T-helper 1 cell (primary cell): ENCODE measurements around the gene GGT5.
"Not testable (repeated sequence)": the region's sequence is repeated elsewhere in the genome, so short reads cannot be mapped to it uniquely, and the experiment has no call there.

Source experiments
- DNase-seq, 5 donors: peaks; one replicate each; pipeline ENCODE4 v3.0.0-alpha.2; 2012 to 2020

The GGT5 gene

DNA sequence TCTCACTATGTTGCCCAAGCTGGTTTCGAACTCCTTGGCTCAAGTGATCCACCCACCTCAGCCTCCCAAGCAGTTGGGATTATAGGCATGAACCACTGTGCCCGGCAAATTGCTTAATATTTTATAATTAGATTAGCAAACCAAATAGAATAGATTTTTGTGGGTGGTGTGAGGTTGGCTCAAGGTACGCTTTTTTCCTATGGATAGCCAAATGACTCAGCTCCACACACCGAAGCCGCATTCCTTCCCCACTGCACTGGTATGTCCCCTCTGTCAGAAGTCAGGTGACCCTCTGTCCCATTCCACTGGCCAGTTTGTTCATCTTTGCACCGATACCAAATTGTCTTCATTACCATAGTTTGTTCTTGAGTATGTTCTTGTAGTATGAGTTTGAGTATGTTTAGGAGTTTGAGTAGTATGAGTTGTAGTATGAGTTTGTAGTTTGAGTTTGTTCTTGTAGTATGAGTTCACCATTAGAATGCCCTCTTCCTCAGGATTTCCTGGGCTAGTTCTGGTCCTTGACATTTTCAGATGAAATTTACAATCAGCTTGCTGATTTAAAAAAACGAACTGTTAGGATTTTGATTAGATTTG lies 44.2 kb downstream of the GGT5 start:
- DNase-seq: no peak

DNA sequence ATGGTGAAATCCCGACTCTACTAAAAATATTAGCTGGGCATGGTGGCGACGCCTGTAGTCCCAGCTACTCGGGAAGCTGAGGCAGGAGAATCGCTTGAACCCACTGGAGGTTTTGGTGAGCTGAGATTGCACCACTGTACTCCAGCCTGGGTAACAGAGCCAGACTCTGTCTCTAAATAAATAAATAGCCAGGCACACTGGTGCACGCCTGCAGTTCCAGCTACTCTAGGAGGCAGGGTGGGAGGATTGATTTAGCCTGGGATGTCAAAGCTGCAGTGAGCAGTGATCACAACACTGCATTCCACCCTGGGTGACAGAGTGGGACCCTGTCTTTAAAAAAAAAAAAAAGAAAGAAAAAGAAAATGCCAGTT lies 46.2 kb downstream of the GGT5 start:
- no peak for DNase-seq

DNA sequence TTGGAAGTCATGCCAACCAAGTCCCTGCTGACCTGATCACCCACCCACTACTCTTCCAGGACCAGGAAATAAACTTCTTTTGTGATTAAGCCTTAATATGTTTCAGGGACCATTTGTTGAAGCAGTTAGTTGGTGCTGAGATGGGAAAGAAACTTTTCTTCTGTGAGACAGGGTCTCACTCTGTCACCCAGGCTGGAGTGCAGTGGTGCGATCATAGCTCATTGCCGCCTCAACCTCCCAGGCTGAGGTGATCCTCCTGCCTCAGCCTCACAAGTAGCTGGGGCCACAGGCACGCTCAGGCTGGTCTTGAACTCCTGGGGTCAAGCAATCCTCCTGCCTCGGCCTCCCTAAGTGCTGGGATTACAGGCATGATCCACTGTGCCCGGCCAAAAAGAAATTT lies 53.0 kb downstream of the GGT5 start:
- no peak for DNase-seq

DNA sequence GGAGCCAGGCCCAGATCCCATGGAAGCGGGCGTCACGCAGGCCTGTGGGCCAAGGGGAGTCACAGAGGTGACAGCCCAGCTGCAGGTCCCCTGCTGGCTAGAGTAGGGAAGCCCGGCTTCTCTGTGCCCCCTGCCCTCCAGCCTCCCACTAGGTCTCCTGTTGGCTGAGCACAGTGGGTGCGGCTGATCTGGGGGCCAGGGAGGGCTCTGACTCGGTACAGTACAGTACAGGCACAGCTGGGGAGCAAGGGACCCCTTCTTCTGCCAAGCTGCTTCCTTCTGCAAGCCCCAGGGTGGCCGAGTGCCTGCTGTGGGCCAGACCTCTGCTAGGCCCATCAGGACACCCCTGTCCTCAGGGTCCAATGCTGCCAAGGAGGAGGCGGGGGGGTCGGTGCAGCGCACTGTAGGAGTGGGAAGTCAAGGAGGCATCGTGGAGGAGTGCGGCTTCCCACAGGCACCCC lies 53.5 kb downstream of the GGT5 start:
- no peak for DNase-seq

DNA sequence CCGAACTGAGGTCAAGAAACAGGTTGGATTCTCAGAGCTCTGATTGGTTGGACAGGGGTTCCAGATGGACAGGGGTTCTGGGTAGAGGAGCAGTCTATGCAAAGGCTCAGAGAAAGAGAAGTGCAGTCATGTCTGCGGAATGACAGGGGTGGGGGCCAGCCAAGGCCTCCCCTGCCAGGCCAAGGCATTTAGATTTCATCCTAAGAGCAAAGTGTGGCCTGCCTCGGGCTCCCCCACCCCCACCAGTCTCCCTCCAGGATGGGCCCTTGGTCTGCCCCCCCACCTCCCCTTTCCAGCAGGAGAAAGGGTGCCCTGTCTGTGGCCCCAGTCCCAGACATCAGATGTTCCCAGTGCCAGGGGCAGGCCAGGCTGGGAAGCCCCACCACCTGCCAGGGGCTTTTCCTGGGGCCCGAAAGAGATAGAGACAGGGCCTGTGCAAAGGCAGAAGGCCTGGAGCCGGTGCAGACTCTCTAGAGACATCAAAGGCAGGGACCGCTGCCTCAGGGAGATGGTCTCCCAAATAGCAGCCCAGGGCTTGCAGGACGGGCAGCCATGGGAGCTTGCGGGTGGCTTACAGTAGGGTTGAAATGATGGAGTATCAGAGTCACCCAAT lies 54.2 kb downstream of the GGT5 start:
- DNase-seq: no peak

DNA sequence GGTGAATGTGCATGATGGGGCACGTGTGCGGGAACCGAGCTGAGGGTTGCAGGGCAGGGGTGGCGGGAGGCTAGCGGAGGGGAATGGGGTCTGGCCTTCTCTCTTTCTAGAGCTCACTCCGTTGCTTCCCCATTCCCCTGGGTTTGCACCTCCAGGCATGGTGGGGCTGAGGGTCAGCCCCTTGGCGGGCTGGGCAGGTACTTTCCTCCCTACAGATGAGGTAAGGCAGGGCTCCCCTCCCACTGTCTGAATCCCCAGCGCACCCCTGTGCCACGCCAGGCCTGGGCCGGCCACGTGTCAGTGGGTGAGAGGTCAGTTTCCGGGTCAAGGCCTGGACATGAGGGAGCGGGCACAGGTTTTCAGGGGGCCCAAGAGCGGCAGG lies 54.7 kb downstream of the GGT5 start:
- no peak for DNase-seq

DNA sequence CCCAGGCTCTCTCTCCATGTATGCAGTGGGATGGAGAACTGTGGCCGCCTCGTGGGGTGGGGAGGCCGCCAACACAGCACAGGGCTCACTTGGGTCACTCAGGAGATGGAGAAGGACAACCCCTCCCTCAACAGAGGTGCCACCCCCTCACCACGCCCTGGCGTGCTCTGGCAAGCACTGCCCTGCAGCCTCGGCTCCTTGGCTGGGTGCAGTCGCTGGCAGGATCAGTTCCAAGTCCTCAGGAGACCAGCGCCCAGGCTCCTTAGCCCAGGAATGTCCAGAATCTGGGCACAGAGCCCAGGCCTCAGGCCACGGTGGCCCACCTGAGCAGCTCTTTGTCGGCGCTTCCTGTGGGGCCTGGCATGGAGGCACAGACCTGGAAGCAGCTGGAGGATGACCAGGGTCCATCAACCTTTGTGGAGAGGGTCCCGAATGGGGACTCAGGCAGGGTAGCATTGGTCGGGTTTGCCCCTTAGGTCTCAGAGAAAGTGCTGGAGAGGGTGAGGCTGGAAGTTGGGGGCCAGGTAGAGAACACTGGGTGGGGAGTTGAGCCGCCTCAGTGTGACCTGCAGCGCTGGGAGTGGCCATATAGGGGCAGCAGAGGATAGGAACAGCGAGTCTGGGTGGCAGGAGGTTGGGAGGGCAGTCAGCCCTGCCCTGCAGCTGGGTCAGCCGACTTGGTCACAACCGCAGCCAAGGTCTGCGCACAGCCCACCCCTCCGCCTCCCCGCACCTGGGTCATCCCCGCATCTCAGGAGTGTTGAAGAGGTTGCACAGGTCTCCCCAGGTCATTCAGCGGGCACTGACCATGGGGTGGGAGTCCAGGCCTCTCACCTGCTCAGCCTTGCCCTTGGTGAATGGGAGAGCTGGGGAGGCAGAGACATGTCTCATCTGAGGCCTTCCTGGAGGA lies 55.4 kb downstream of the GGT5 start:
- DNase-seq: peak in 2 of 5 donors; percentile 15 to 41

DNA sequence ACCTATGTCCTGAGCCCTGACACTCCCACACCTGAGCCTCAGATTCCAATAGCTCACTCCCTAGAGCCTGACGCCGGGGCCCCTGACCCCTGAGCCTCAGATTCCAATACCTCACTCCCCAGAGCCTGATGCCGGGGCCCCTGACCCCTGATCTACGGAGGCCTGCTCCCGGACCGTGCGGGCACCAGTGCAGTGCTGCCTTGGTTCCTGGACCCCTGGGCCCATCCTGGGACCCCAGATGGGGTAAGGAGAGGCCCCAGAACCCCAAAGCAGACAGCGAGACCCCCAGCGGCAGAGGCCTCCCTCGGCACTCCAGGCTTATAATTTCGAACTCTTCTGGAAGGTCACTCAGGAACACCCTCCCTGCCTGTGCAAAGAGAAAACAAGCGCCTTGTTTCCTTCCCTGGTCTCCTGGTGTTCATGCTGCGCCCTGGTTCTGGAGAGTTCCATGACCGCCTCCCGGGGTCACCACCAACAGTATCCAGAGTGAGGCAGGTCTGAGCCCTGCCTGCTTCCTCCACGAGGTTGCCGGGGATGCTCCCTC lies 56.1 kb downstream of the GGT5 start:
- DNase-seq: no peak

DNA sequence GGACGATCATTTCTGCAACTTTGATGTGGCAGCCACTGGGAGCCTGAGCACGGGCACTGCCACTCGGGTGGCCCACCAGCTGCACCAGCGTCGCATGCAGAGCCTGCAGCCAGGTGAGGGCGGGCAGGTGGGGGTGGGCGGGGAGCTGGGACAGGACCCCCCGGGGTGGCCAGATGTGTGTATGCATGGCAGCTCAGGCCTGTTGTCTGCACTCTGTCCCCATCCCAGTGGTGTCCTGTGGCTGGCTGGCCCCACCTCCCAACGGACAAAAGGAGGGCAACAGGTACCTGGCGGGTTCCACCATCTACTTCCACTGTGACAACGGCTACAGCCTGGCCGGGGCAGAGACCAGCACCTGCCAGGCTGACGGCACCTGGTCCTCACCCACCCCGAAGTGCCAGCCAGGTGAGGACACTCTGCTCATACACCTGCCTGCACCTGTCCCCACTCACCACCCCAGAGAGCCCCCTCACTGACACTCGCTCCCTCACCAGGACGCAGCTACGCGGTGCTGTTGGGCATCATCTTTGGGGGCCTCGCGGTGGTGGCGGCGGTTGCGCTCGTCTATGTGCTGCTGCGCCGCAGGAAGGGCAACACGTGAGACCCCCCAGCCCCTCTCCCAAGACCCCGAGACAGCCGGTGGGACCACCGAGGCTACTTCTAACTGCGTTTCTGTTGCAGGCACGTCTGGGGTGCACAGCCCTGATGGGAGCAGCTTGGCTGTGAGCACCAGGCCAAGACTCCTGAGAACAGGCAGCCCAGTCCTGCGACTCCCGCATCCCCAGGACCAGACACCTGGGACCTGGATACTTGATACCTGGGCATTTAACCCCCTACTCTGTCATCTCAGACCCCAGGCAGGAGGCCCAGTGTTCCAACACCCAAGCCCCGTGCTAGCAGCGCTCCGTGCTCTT lies 56.9 kb downstream of the GGT5 start:
- no peak for DNase-seq

DNA sequence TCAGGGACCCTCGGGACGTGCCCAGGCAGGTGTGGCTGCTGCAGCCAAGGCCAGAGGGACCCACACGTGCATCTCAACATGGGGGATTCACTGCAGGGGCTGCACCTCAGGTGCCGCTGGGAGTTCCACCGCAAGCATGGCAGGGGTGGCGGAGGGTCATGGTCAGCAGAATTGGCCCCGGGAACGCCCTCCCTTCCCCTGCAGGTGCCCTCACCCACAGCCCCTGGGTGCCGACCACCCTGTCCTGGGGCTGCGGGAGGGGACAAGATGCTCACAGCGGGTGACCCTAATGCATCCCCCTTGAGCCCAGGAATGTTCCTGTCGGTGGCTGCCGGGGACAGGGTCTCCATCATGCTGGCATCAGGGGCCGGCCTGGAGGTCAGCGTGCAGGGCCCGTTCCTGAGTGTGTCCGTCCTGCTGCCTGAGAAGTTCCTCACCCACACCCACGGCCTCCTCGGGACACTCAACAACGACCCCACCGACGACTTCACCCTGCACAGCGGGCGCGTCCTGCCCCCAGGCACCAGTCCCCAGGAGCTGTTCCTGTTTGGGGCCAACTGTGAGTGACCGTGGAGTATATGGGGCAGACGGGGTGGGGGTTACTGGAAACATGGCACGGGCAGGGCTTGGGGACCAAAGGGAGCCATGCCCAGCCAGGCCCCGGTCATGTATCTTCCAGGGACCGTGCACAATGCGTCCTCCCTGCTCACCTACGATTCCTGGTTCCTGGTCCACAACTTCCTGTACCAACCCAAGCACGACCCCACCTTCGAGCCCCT lies 57.8 kb downstream of the GGT5 start:
- DNase-seq: no peak

DNA sequence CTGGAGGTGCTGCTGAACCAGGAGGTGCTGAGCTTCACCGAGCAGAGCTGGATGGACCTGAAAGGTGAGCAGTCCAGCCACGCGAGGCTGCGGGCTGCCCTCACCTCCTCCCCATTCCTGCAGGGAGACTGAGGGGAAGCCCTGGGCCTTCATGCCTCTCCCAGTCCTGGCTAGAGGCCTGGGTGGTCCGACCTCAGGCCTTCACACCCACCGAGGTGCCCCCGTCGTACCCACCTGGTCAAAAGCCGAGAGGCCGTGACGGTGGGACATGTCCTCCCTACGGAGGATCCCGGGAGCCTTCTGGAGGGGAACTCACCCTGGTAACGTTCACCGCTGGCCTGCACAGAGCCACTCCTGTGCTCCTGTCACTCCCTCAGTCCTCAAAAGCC lies 58.5 kb downstream of the GGT5 start:
- DNase-seq: no peak

DNA sequence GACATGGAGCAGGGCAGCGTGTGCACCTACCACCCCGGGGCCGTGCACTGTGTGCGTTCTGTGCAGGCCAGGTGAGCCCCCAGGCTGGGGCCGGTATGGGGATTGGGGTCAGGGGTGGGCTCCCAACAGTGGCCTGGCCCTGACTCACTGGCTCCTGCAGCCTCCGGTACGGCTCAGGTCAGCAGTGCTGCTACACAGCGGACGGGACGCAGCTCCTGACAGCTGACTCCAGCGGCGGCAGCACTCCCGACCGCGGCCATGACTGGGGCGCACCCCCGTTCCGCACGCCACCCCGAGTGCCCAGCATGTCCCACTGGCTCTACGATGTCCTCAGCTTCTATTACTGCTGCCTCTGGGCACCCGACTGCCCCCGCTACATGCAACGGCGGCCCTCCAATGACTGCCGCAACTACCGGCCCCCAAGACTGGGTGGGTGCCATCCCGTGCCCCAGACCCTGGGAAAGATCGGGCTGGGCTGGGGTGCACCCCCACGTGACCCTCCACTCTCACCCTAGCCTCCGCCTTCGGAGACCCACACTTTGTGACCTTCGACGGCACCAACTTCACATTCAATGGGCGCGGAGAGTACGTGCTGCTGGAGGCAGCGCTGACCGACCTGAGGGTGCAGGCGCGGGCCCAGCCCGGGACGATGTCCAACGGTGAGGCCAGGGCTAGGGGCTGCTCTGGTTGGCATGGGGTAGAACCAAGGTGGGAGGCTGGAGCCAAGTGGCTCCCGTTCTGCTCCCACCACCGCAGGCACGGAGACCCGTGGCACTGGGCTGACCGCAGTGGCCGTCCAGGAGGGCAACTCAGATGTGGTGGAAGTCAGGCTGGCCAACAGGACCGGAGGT lies 59.2 kb downstream of the GGT5 start:
- no peak for DNase-seq

DNA sequence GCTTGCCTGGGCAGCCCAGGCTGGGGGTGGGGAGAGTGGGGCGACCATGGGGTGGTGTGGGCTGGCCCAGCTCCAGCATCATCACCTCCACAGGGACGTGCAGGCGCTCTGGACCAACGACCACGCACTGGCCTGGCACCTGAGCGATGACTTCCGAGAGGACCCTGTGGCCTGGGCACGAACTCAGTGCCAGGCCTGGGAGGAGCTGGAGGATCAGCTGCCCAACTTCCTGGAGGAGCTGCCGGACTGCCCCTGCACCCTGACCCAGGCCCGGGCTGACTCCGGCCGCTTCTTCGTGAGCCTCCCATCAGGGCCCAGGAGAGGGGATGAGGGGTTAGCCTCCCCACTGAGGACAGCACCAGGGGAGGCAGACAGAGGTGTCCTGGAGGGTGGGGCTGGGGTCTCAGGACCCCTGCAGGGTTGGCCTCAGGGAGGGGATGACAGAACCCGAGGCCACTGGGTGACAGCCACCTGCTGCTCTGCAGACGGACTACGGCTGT lies 59.8 kb downstream of the GGT5 start:
- no peak for DNase-seq

DNA sequence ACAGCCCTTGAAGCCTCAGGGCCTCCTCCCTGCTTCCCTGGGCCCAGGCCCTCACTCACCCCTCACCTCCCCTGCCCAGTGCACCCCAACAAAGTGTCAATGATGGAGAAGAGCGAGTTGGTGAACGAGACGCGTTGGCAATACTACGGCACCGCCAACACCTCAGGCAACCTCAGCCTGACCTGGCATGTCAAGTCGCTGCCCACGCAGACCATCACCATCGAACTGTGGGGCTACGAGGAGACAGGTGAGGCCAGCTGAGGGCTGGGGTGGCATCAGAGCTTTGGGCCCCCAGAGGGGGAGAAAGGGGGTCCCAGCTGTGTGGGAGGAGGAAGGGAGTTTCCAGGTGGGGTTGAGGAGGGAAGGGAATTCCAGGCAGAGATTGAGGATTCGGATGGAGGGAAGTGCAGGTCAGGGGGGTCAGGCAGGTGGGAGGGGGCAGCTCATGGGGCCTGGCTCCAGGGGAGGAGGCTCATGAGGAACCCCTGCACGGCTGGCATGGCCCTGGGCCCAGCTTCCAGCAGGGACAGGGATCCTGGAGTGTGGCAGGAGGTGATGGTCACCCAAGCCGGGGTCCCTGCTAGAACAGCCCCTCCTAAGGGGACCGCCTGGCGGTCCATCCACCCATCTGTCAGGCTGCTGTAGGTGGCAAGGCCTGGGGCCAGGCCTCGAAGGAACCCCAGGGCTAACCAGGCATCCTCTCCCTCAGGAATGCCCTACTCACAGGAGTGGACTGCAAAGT lies 60.7 kb downstream of the GGT5 start:
- DNase-seq: no peak

DNA sequence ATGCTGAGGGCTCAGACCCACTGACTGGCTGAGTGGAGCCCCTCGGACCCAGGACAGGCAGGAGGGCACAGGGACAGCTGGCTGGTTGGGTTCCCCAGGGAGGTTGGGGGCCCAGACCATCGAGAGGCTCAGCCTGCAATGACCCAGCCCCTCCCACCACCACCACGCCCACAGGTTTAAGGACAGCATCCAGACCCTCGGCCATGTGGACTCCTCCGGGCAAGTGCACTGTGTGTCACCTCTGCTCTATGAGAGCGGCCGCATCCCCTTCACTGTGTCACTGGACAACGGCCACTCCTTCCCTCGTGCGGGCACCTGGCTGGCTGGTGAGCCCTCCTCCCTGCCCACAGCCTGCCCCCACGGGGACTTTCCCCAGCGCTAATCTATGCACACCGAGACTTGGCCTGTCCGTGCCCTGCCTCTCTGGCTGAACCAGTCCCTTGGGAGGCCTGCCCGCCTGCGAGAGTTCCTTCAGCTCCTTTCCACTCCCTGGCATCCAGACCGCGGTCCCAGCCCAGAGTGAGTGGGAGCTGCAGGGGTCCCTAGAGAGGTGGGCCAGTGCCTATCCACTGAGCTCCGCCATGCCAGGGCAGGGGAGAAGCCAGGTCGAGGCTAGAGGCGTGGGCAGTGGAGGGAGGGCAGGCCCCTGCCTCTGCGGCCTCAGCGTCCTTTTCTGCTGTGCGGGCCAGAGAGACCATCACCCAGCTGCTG lies 61.4 kb downstream of the GGT5 start:
- peak in 1 of 5 donors; percentile 6 for DNase-seq

DNA sequence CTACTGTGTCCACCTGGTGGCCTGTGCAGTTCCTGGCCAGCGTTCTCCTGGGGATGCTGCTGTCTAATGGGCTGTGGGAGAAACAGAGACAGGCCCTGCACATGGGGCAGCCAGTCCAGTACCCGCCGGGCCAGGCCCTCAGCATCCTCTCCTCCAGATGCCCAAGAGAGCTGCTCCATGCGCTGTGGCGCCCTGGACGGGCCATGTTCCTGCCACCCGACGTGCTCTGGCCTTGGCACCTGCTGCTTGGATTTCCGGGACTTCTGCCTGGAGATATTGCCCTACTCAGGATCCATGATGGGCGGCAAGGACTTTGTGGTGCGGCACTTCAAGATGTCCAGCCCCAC lies 62.0 kb downstream of the GGT5 start:
- DNase-seq: not testable (repeated sequence)

DNA sequence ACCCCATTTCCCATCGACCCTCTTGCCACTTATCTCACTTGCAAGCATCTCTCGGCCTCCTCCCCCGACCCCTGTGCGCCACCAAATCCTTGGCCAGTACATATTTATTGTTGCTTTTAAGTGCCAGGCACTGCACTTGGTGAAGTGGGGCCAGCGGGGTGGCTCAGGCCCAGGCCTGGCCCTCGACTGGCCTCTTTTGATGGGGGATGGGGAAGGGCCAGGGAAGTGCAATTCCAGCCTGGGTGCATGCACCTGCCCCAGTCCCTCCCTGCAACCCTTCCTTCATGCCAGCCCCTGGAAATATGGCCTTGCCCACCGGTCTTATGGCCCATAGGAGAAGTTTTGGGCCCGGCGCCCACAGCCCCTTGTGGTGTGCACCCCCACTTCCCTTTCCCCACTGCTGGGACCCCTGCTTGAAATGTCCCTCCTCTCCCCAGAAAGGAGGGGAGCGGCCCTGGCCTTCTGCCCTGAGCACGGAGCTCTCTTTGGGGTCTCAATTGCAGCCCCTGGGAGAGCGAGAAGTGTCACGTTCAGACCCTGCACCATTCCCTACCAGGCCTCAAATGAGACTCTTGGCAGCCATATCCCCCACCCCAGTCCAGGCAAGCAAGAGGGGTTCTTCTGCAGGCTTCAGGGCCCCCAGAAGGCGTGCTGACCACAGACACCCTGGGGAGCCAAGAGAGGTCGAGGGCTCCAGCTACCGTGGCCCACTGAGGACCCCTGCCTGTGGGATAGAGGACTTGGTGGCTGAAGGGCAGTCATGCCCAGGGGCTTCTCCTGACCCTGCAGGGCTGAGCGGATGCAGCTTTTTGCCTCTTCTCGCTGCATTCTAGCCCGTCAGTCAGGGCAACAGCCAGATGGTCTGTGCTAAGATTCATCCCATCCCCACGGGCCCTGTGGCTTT lies 62.6 kb downstream of the GGT5 start:
- no peak for DNase-seq
